Parathyroid adenoma (tissue), 2 donors: ENCODE measurements around the gene ONECUT3.

ENCODE experiments used
- H2AFZ ChIP-seq: fragments of 300-600 bp; sonication (generic); one replicate; pipeline ENCODE4 v1.7.0; 2017; ENCODE audit warnings: antibody characterized with exemption, mild to moderate bottlenecking
- H3K27ac ChIP-seq: fragments of 300-600 bp; sonication (generic); one replicate; pipeline ENCODE4 v1.7.0; 2017
- H3K27me3 ChIP-seq: fragments of 300-600 bp; sonication (generic); one replicate; pipeline ENCODE4 v1.7.0; 2017; ENCODE audit warnings: low read length; ENCODE audit not compliant: control insufficient read depth, insufficient read depth
- H3K36me3 ChIP-seq: fragments of 300-600 bp; sonication (generic); one replicate; pipeline ENCODE4 v1.7.0; 2017; ENCODE audit warnings: low read length; ENCODE audit not compliant: control insufficient read depth, insufficient read depth
- H3K4me1 ChIP-seq: fragments of 300-600 bp; sonication (generic); one replicate; pipeline ENCODE4 v1.7.0; 2017; ENCODE audit warnings: control low read depth
- H3K4me2 ChIP-seq: fragments of 300-600 bp; sonication (generic); one replicate; pipeline ENCODE4 v1.7.0; 2017; ENCODE audit warnings: low read length
- H3K4me3 ChIP-seq: fragments of 300-600 bp; sonication (generic); one replicate; pipeline ENCODE4 v1.7.0; 2017; ENCODE audit warnings: low read depth, low read length
- H3K79me2 ChIP-seq: fragments of 300-600 bp; sonication (generic); one replicate; pipeline ENCODE4 v1.7.0; 2017; ENCODE audit warnings: control low read depth
- H3K9ac ChIP-seq: fragments of 300-600 bp; sonication (generic); one replicate; pipeline ENCODE4 v1.7.0; 2017; ENCODE audit warnings: mild to moderate bottlenecking
- H3K9me3 ChIP-seq: fragments of 300-600 bp; sonication (generic); one replicate; pipeline ENCODE4 v1.7.0; 2017; ENCODE audit warnings: low read length; ENCODE audit not compliant: control insufficient read depth
- CTCF ChIP-seq: fragments of 300-600 bp; sonication (generic); IDR thresholded peaks from one replicate; pipeline ENCODE4 v1.7.0; 2017; ENCODE audit warnings: antibody characterized with exemption, mild to moderate bottlenecking
- donor health status: primary hyperparathyroidism.

The ONECUT3 gene

GRCh38 chr19:1830568-1830967 is 77.3 kb downstream of the ONECUT3 start:
- Histone ChIP-seq H3K9me3 (no peaks in the 10 kb centered on the region), H3K27ac (no peak overlapping the region), H3K79me2 (peaks cover 24% of the 10 kb centered on the region), H3K9ac (no peak overlapping the region), H3K27me3 (no peaks in the 10 kb centered on the region), H3K4me3 (no peak overlapping the region), H2AFZ (no peak overlapping the region), H3K4me2 (no peak overlapping the region), H3K36me3 (no peaks in the 10 kb centered on the region), H3K4me1 (no peaks in the 10 kb centered on the region)
- TF ChIP-seq CTCF: no peak
